ENCODE measurements around the gene C1orf87.

The C1orf87 gene

DNA sequence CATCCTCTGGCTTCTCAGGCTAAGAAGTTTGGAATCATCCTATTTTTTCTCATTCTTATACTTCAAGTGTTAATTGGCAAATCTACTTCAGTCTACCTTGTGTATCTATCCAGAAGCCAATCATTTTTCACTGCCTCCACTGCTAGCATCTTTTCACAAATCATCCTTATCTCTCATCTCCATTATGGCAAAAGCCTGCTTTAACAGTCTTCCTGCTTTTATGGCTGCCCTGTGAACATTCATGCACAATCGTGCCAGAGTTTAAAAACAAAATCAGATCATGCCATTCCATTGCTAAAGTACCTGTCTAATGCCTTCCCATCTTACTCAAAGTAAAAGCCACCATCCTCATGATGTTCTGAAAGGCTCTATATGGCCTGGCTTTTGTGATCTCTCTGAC is 127.8 kb downstream of the C1orf87 start:
- FAIRE-seq, result no peak

Measured in islet of Langerhans (tissue), 1 donor.